Uterus (tissue), 4 donors: ENCODE data around the gene MICAL3. TPM values are rescaled to one million over a fixed set of nuclear protein-coding genes. Genes with fewer than 3 reads are reported as not detected.
A peak's percentile ranks its signal among the peaks of the same experiment; 100 is the strongest.

Experiments used
- DNase-seq, 2 donors: peaks; one replicate each; pipeline ENCODE4 v3.0.0-alpha.2; 2019 to 2020
- H3K27ac ChIP-seq, 2 donors: fragments of 200-600 bp; sonication (generic); 1 replicate in 1 of 2; 2 replicates in 1 of 2; pipeline ENCODE4 v1.5.1; 2016 to 2018
- H3K27me3 ChIP-seq, 2 donors: fragments of 200-600 bp; sonication (generic); one replicate each; pipeline ENCODE4 v1.5.1; 2018 to 2019; ENCODE audit warnings: control low read depth in 1 of 2
- H3K36me3 ChIP-seq, 2 donors: fragments of 200-600 bp; sonication (generic); one replicate each; pipeline ENCODE4 v1.5.1; 2019; ENCODE audit warnings: control low read depth in 1 of 2
- H3K4me1 ChIP-seq, 2 donors: fragments of 200-600 bp; sonication (generic); one replicate each; pipeline ENCODE4 v1.5.1; 2018 to 2019; ENCODE audit warnings: control low read depth in 1 of 2
- H3K4me3 ChIP-seq, 2 donors: fragments of 200-600 bp; sonication (generic); 1 replicate in 1 of 2; 2 replicates in 1 of 2; pipeline ENCODE4 v1.5.1; 2018 to 2019; ENCODE audit warnings: mild to moderate bottlenecking in 1 of 2
- H3K9me3 ChIP-seq, 2 donors: fragments of 200-600 bp; sonication (generic); one replicate each; pipeline ENCODE4 v1.5.1; 2019; ENCODE audit warnings: control low read depth in 1 of 2
- POLR2A ChIP-seq, 2 donors: fragments of 450-650 bp; IDR thresholded peaks; one replicate each; pipeline ENCODE4 v1.6.1; 2016; ENCODE audit warnings: antibody characterized with exemption in 2 of 2, mild to moderate bottlenecking in 1 of 2, moderate library complexity in 1 of 2
- intact Hi-C: fragments of 100-400 bp; cut with DNase I; formaldehyde crosslinking; loops from one replicate; pipeline ENCODE4 v1.15.1; 2023; ENCODE audit warnings: low total_unique reads
- total RNA-seq, 4 donors: library from RNA; depleted of rRNA in 3 of 4; stranded (reverse); fragments of >200 nt in 3 of 4; gene quantifications; one replicate each; pipeline versions ENCODE4 v1.1.0 to v1.2.4, GENCODE V29; 2014 to 2023
- TF ChIP-seq, protein P1 (sequence below), 4 experiments: fragments of 200-600 bp in 2 of 4; fragments of 450-650 bp in 2 of 4; sonication (generic) in 2 of 4; IDR thresholded peaks; one replicate each; pipeline ENCODE4 v1.5.1; 2016 to 2019; ENCODE audit warnings: antibody characterized with exemption in 4 of 4, mild to moderate bottlenecking in 2 of 4, moderate library complexity in 1 of 4
- donor health status: DM: yes; HTN: yes; CAD: no.

MICAL3 gene
- total RNA-seq, 4 donors from 2014 or later = 13.5 to 167 (median 47.2) TPM

DNA sequence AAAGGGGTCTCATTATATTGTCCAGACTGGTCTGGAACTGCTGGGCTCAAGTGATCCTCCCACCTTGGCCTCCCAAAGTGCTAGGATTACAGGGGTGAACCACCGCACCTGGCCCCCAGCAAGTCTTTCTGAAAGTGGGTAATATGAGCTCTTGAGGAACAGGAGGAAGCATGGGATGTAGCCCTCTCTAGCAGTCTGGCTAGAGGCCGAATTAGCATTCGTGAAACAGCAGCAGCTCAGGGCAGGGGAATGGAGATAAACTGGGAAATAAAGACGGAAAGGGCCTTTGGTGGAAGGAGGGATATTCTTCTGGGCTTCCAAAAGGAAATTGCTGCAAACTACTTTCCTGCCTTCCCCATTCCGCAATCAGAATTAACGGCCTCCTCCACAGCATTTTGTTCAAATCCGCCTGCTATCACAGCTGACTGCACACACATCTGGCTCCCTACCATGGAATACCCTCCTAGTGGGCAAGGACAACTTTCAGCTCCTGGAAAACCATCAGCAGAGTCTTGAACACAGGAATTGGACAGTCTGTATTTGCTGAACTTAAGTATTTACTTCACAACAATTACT, 44.3 kb downstream of the MICAL3 start:
- TF ChIP-seq, protein P1, sequence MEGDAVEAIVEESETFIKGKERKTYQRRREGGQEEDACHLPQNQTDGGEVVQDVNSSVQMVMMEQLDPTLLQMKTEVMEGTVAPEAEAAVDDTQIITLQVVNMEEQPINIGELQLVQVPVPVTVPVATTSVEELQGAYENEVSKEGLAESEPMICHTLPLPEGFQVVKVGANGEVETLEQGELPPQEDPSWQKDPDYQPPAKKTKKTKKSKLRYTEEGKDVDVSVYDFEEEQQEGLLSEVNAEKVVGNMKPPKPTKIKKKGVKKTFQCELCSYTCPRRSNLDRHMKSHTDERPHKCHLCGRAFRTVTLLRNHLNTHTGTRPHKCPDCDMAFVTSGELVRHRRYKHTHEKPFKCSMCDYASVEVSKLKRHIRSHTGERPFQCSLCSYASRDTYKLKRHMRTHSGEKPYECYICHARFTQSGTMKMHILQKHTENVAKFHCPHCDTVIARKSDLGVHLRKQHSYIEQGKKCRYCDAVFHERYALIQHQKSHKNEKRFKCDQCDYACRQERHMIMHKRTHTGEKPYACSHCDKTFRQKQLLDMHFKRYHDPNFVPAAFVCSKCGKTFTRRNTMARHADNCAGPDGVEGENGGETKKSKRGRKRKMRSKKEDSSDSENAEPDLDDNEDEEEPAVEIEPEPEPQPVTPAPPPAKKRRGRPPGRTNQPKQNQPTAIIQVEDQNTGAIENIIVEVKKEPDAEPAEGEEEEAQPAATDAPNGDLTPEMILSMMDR (IDR thresholded peaks at IDR 0.05) = no peak
- no peak for TF ChIP-seq POLR2A (IDR thresholded peaks at IDR 0.05)
- H3K27me3 ChIP-seq = no peaks in the 10 kb centered on the region
- intact Hi-C loops = no loop called here
- no peak for DNase-seq
- H3K4me3 ChIP-seq = no peak overlapping the region
- H3K4me1 ChIP-seq = peaks cover 0 to 9% of the 10 kb centered on the region in 2 donors
- peak overlapping the region in 1 of 2 donors; percentile 37 for H3K27ac ChIP-seq
- H3K9me3 ChIP-seq = no peaks in the 10 kb centered on the region
- no peaks in the 10 kb centered on the region for H3K36me3 ChIP-seq

DNA sequence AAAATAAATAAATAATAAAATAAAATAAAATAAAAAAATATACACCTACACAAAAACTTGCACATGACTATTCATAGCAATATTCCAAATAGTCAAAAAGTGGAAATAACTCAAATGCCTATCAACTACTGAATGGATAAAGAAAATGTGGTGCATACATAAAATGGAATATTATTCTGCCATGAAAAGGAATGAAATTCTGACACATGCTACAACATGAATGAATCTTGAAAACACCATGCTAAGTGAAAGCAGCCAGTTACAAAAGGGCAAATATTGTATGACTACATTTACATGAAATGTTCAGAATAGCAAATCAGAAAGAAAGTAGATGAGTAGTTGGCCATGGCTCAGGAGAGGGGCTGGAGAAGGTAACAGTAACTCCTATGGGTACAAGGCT, 46.3 kb downstream of the MICAL3 start:
- TF ChIP-seq POLR2A (IDR thresholded peaks at IDR 0.05) = no peak
- TF ChIP-seq, protein P1 (IDR thresholded peaks at IDR 0.05) = no peak
- Histone ChIP-seq H3K4me1 (peaks cover 0 to 13% of the 10 kb centered on the region in 2 donors), H3K36me3 (no peaks in the 10 kb centered on the region), H3K4me3 (no peak overlapping the region), H3K9me3 (no peaks in the 10 kb centered on the region), H3K27ac (no peak overlapping the region), H3K27me3 (no peaks in the 10 kb centered on the region)
- no peak for DNase-seq
- intact Hi-C loops = no loop called here

DNA sequence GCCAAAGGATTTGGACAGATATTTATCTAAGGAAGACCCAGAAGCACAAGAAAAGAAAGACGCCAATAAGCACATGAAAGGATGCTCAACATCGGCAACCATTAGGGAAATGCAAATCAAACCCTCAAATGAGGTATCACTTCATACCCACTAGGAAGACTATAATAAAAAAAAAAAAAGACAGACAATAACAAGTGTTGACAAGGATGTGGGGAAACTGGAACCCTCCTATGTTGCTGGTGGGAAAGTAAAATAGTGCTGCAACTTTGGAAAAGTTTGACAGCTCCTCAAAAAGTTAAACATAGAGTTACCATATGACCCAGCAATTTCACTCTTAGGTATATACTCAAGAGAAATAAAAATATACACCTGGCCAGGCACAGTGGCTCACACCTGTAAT, 47.0 kb downstream of the MICAL3 start:
- Histone ChIP-seq H3K9me3 (no peaks in the 10 kb centered on the region), H3K36me3 (no peaks in the 10 kb centered on the region), H3K4me3 (no peak overlapping the region), H3K4me1 (peaks cover 0 to 19% of the 10 kb centered on the region in 2 donors), H3K27ac (no peak overlapping the region), H3K27me3 (no peaks in the 10 kb centered on the region)
- DNase-seq = no peak
- TF ChIP-seq, protein P1 (IDR thresholded peaks at IDR 0.05) = no peak
- no peak for TF ChIP-seq POLR2A (IDR thresholded peaks at IDR 0.05)
- intact Hi-C loops = no loop called here

DNA sequence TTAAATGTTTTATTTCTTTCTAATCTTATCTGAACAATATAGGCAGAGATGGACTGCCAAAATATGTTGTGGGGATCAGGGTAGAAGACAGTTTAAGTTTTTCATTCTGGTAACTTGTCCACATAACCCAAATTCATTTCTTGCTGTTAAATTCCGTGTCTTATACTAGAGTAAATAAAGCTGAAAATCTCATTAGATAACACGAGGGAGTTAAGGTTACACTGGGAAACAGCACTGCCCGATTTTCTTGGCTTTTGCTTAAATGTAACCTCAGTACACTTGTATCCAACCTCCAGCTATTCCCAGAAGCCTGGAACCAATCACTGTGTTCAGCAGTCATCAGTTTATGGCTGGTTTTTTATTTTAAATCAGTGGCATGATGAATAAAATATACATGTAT, 48.2 kb downstream of the MICAL3 start:
- Histone ChIP-seq H3K36me3 (no peaks in the 10 kb centered on the region), H3K4me1 (peaks cover 0 to 22% of the 10 kb centered on the region in 2 donors), H3K9me3 (no peaks in the 10 kb centered on the region), H3K4me3 (no peak overlapping the region), H3K27ac (peak overlapping the region in 1 of 2 donors; percentile 25), H3K27me3 (no peaks in the 10 kb centered on the region)
- intact Hi-C loops = no loop called here
- no peak for DNase-seq
- TF ChIP-seq POLR2A (IDR thresholded peaks at IDR 0.05) = no peak
- TF ChIP-seq, protein P1 (IDR thresholded peaks at IDR 0.05) = no peak

DNA sequence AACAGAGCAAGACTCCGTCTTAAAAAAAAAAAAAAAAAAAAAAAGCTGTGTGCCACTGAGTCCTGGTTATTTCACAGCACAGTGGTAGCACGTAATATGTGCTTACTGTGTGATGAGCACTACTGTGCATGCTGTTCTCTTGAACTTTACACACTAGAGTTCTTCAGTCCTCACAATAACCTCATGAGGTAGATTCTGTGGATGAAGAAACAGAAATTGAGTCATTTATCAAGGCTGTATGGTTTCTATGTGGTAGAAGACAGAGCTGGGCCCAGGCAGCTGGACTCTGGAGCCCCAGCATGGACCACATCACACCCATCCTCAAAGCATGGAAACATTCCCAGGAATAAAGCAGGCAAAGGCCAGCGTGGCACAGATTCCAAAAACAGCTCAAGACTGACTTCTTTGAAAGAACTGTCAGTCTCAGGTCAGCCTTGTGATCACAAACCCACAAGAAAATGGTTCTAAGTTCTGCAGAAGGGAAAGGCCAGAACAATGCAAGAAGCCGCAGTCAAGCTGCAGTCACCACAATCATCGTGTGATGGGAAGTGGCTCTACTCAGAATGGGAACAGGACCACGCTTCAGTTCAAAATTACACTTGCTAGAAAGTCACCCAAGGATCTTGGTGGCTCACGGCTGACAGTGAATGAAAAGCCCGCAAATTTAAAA, 49.5 kb downstream of the MICAL3 start:
- no peak for DNase-seq
- Histone ChIP-seq H3K4me1 (peaks cover 0 to 13% of the 10 kb centered on the region in 2 donors), H3K27ac (no peak overlapping the region)

More for the DNA sequence above, 49.5 kb downstream of the MICAL3 start:
- Histone ChIP-seq H3K36me3 (no peaks in the 10 kb centered on the region), H3K4me3 (no peak overlapping the region), H3K9me3 (no peaks in the 10 kb centered on the region), H3K27me3 (no peaks in the 10 kb centered on the region)
- intact Hi-C loops = no loop called here
- TF ChIP-seq, protein P1 (IDR thresholded peaks at IDR 0.05) = no peak
- TF ChIP-seq POLR2A (IDR thresholded peaks at IDR 0.05) = no peak
